Central memory CD8-positive, alpha-beta T cell (primary cell): ENCODE results near the gene EXOSC3.

Experiments used
- ATAC-seq: fragments of 150-1000 bp; cut with Tn5 transposase; replicated peaks from 2 replicates; pipeline ENCODE4 v1.10.0; 2022; ENCODE audit warnings: mild to moderate bottlenecking, moderate FRiP score, moderate number of reproducible peaks; ENCODE audit not compliant: poor library complexity, severe bottlenecking; ENCODE audit errors: extremely low read depth
- DNase-seq, 2 donors: peaks; one replicate each; pipeline ENCODE4 v3.0.0; 2021; ENCODE audit warnings: low spot score in 2 of 2
- H3K27ac Mint-ChIP-seq: one replicate; pipeline ENCODE4 v1.8.0; 2022; ENCODE audit warnings: low read depth, mild to moderate bottlenecking, moderate library complexity, mixed read lengths
- H3K27me3 Mint-ChIP-seq: one replicate; pipeline ENCODE4 v1.8.0; 2022; ENCODE audit warnings: mixed read lengths
- H3K36me3 Mint-ChIP-seq: one replicate; pipeline ENCODE4 v1.8.0; 2022; ENCODE audit warnings: mild to moderate bottlenecking, moderate library complexity, mixed read lengths; ENCODE audit not compliant: insufficient read depth
- H3K4me1 Mint-ChIP-seq: one replicate; pipeline ENCODE4 v1.8.0; 2022; ENCODE audit warnings: mixed read lengths
- H3K4me3 Mint-ChIP-seq: one replicate; pipeline ENCODE4 v1.8.0; 2022; ENCODE audit warnings: mild to moderate bottlenecking, moderate library complexity, mixed read lengths
- H3K9me3 Mint-ChIP-seq: one replicate; pipeline ENCODE4 v1.8.0; 2022; ENCODE audit warnings: mixed read lengths

The EXOSC3 gene

GRCh38 chr9:37800631-37801286, 15.9 kb upstream of the EXOSC3 start, which contains the start of gene DCAF10:
TSS of gene DCAF10 (plus strand) at chr9:37800797. CDS start at chr9:37800867, 70 bp downstream.
- ATAC-seq, result peak; percentile 78
- H3K9me3 Mint-ChIP-seq, result no peaks in the 10 kb centered on the region
- H3K4me1 Mint-ChIP-seq, result peaks cover 19% of the 10 kb centered on the region
- peaks cover 13% of the 10 kb centered on the region for H3K36me3 Mint-ChIP-seq
- no peaks in the 10 kb centered on the region for H3K27me3 Mint-ChIP-seq
- peak; percentile 83 to 91 for DNase-seq
- peak within 1 kb of the TSS; percentile 86 for H3K4me3 Mint-ChIP-seq
- H3K27ac Mint-ChIP-seq, result peak within 1 kb of the TSS; percentile 69

GRCh38 chr9:37798677-37799076, 13.8 kb upstream of the EXOSC3 start:
- Mint-ChIP-seq H3K27me3 (no peaks in the 10 kb centered on the region), H3K36me3 (peaks cover 11% of the 10 kb centered on the region), H3K27ac (no peak overlapping the region), H3K9me3 (no peaks in the 10 kb centered on the region), H3K4me3 (no peak overlapping the region), H3K4me1 (peaks cover 10% of the 10 kb centered on the region)
- ATAC-seq (no peak), DNase-seq (no peak)

GRCh38 chr9:37796232-37796631, 11.4 kb upstream of the EXOSC3 start:
- Mint-ChIP-seq H3K27me3 (no peaks in the 10 kb centered on the region), H3K27ac (no peak overlapping the region), H3K9me3 (no peaks in the 10 kb centered on the region), H3K4me1 (no peaks in the 10 kb centered on the region), H3K36me3 (peaks cover 11% of the 10 kb centered on the region), H3K4me3 (no peak overlapping the region)
- DNase-seq, result no peak
- no peak for ATAC-seq

GRCh38 chr9:37792122-37792521, 7.3 kb upstream of the EXOSC3 start:
- Mint-ChIP-seq H3K36me3 (peaks cover 2% of the 10 kb centered on the region), H3K4me3 (no peak overlapping the region), H3K27ac (no peak overlapping the region), H3K9me3 (no peaks in the 10 kb centered on the region), H3K27me3 (no peaks in the 10 kb centered on the region), H3K4me1 (no peaks in the 10 kb centered on the region)
- DNase-seq (no peak), ATAC-seq (no peak)

- Mint-ChIP-seq H3K27ac (no peak overlapping the region), H3K4me1 (peaks cover 4% of the 10 kb centered on the region), H3K4me3 (no peak overlapping the region), H3K36me3 (peaks cover 2% of the 10 kb centered on the region), H3K27me3 (no peaks in the 10 kb centered on the region), H3K9me3 (no peaks in the 10 kb centered on the region)
- ATAC-seq, result no peak
- DNase-seq, result no peak
These were observed 5.2 kb upstream of the EXOSC3 start for GRCh38 chr9:37790096-37790495.

GRCh38 chr9:37788332-37788731, 3.5 kb upstream of the EXOSC3 start:
- H3K4me3 Mint-ChIP-seq, result no peak overlapping the region

GRCh38 chr9:37787059-37787458, 2.2 kb upstream of the EXOSC3 start:
- Mint-ChIP-seq H3K27ac (no peak overlapping the region), H3K4me1 (peaks cover 31% of the 10 kb centered on the region), H3K4me3 (no peak overlapping the region), H3K27me3 (no peaks in the 10 kb centered on the region), H3K9me3 (no peaks in the 10 kb centered on the region), H3K36me3 (peaks cover 12% of the 10 kb centered on the region)
- no peak for DNase-seq
- ATAC-seq, result no peak

More at GRCh38 chr9:37788332-37788731, 3.5 kb upstream of the EXOSC3 start:
- H3K36me3 Mint-ChIP-seq, result peaks cover 6% of the 10 kb centered on the region
- peaks cover 18% of the 10 kb centered on the region for H3K4me1 Mint-ChIP-seq
- H3K27ac Mint-ChIP-seq, result no peak overlapping the region
- H3K27me3 Mint-ChIP-seq, result no peaks in the 10 kb centered on the region
- no peak for DNase-seq
- no peaks in the 10 kb centered on the region for H3K9me3 Mint-ChIP-seq
- no peak for ATAC-seq

GRCh38 chr9:37784291-37784615, 611 bp downstream of the EXOSC3 start:
- Mint-ChIP-seq H3K36me3 (peaks cover 29% of the 10 kb centered on the region), H3K9me3 (no peaks in the 10 kb centered on the region), H3K27me3 (no peaks in the 10 kb centered on the region), H3K4me1 (peaks cover 40% of the 10 kb centered on the region), H3K4me3 (peak overlapping the region; percentile 98), H3K27ac (peak overlapping the region; percentile 98)
- DNase-seq (no peak), ATAC-seq (peak; percentile 6)

GRCh38 chr9:37778534-37778933, 6.3 kb downstream of the EXOSC3 start:
- Mint-ChIP-seq H3K27me3 (no peaks in the 10 kb centered on the region), H3K27ac (peak overlapping the region; percentile 44), H3K4me3 (no peak overlapping the region), H3K4me1 (peaks cover 28% of the 10 kb centered on the region), H3K36me3 (peaks cover 54% of the 10 kb centered on the region), H3K9me3 (no peaks in the 10 kb centered on the region)
- DNase-seq, result no peak
- no peak for ATAC-seq

- ATAC-seq (no peak), DNase-seq (no peak)
- H3K27ac Mint-ChIP-seq, result no peak overlapping the region
- H3K36me3 Mint-ChIP-seq, result peaks cover 48% of the 10 kb centered on the region
- no peaks in the 10 kb centered on the region for H3K27me3 Mint-ChIP-seq
- H3K9me3 Mint-ChIP-seq, result no peaks in the 10 kb centered on the region
- no peak overlapping the region for H3K4me3 Mint-ChIP-seq
- peaks cover 7% of the 10 kb centered on the region for H3K4me1 Mint-ChIP-seq
These were observed 8.5 kb downstream of the EXOSC3 start for GRCh38 chr9:37776328-37776727.

GRCh38 chr9:37775216-37775919, 9.5 kb downstream of the EXOSC3 start:
- H3K27ac Mint-ChIP-seq, result no peak overlapping the region
- peaks cover 5% of the 10 kb centered on the region for H3K4me1 Mint-ChIP-seq
- H3K27me3 Mint-ChIP-seq, result no peaks in the 10 kb centered on the region
- no peaks in the 10 kb centered on the region for H3K9me3 Mint-ChIP-seq
- H3K4me3 Mint-ChIP-seq, result no peak overlapping the region
- no peak for ATAC-seq
- peaks cover 42% of the 10 kb centered on the region for H3K36me3 Mint-ChIP-seq
- no peak for DNase-seq

GRCh38 chr9:37769995-37770394, 14.9 kb downstream of the EXOSC3 start:
- H3K4me3 Mint-ChIP-seq, result no peak overlapping the region
- ATAC-seq (no peak), DNase-seq (no peak)
- no peaks in the 10 kb centered on the region for H3K4me1 Mint-ChIP-seq
- no peak overlapping the region for H3K27ac Mint-ChIP-seq
- peaks cover 25% of the 10 kb centered on the region for H3K36me3 Mint-ChIP-seq
- no peaks in the 10 kb centered on the region for H3K9me3 Mint-ChIP-seq
- H3K27me3 Mint-ChIP-seq, result no peaks in the 10 kb centered on the region

GRCh38 chr9:37769306-37769705, 15.6 kb downstream of the EXOSC3 start:
- H3K27me3 Mint-ChIP-seq, result no peaks in the 10 kb centered on the region
- H3K27ac Mint-ChIP-seq, result no peak overlapping the region
- no peak overlapping the region for H3K4me3 Mint-ChIP-seq
- no peaks in the 10 kb centered on the region for H3K9me3 Mint-ChIP-seq
- ATAC-seq (no peak), DNase-seq (no peak)
- H3K4me1 Mint-ChIP-seq, result no peaks in the 10 kb centered on the region
- H3K36me3 Mint-ChIP-seq, result peaks cover 24% of the 10 kb centered on the region
